ENCODE data around the gene C1orf105. TPM values are rescaled to one million over a fixed set of nuclear protein-coding genes. Genes with fewer than 3 reads are reported as not detected.
"Not testable (repeated sequence)": the region's sequence is repeated elsewhere in the genome, so short reads cannot be mapped to it uniquely, and the experiment has no call there.

The C1orf105 gene
- total RNA-seq, 4 donors from 2014 or later = not detected

- Histone ChIP-seq H3K9me3 (no peaks in the 10 kb centered on the region), H3K36me3 (no peaks in the 10 kb centered on the region), H3K27me3 (no peaks in the 10 kb centered on the region), H3K4me3 (no peak overlapping the region), H3K4me1 (peaks cover 0 to 19% (median 3%) of the 10 kb centered on the region in 3 donors), H3K27ac (no peak overlapping the region)
- DNase-seq = no peak
- WGBS, 2 donors = 93 to 98% methylated on average over 3 of the region's 3 CpGs
- TF ChIP-seq CTCF (IDR thresholded peaks at IDR 0.05) (no peak), POLR2A (IDR thresholded peaks at IDR 0.05) (no peak)
- intact Hi-C loops (cut with DNase I) = no loop called here
These were observed 67.9 kb downstream of the C1orf105 start for GRCh38 chr1:172488393-172488792.

- no peaks in the 10 kb centered on the region for H3K27me3 ChIP-seq
- DNase-seq = no peak
- no peak overlapping the region for H3K4me3 ChIP-seq
- intact Hi-C loops (cut with DNase I) = no loop called here
- no peaks in the 10 kb centered on the region for H3K36me3 ChIP-seq
- 71 to 78% methylated on average over 3 of the region's 3 CpGs for WGBS, 2 donors
- peaks cover 0 to 5% (median 0%) of the 10 kb centered on the region in 3 donors for H3K4me1 ChIP-seq
- no peaks in the 10 kb centered on the region for H3K9me3 ChIP-seq
- TF ChIP-seq POLR2A (IDR thresholded peaks at IDR 0.05) (no peak), CTCF (IDR thresholded peaks at IDR 0.05) (no peak)
- H3K27ac ChIP-seq = no peak overlapping the region
These were observed 69.4 kb downstream of the C1orf105 start for GRCh38 chr1:172489847-172490246.

- 85 to 91% methylated on average over 1 of the region's 1 CpG for WGBS, 2 donors
- H3K36me3 ChIP-seq = no peaks in the 10 kb centered on the region
- no peaks in the 10 kb centered on the region for H3K27me3 ChIP-seq
- no peak overlapping the region for H3K4me3 ChIP-seq
- H3K9me3 ChIP-seq = no peaks in the 10 kb centered on the region
- intact Hi-C loops (cut with DNase I) = no loop called here
- H3K27ac ChIP-seq = no peak overlapping the region
- TF ChIP-seq CTCF (IDR thresholded peaks at IDR 0.05) (no peak), POLR2A (IDR thresholded peaks at IDR 0.05) (no peak)
- no peak for DNase-seq
- peaks cover 4 to 16% (median 5%) of the 10 kb centered on the region in 3 donors for H3K4me1 ChIP-seq
These were observed 71.9 kb downstream of the C1orf105 start for GRCh38 chr1:172492421-172492820.

- no peaks in the 10 kb centered on the region for H3K9me3 ChIP-seq
- no peak for DNase-seq
- intact Hi-C loops (cut with DNase I) = no loop called here
- WGBS, 2 donors = 83 to 93% methylated on average over 2 of the region's 2 CpGs
- H3K36me3 ChIP-seq = no peaks in the 10 kb centered on the region
- H3K27ac ChIP-seq = no peak overlapping the region
- TF ChIP-seq POLR2A (IDR thresholded peaks at IDR 0.05) (no peak), CTCF (IDR thresholded peaks at IDR 0.05) (no peak)
- peaks cover 5 to 34% (median 9%) of the 10 kb centered on the region in 3 donors for H3K4me1 ChIP-seq
- H3K27me3 ChIP-seq = no peaks in the 10 kb centered on the region
- H3K4me3 ChIP-seq = no peak overlapping the region
These were observed 73.7 kb downstream of the C1orf105 start for GRCh38 chr1:172494166-172494565.

- H3K4me3 ChIP-seq; H3K27me3 ChIP-seq; intact Hi-C loops (cut with DNase I); DNase-seq; H3K36me3 ChIP-seq; H3K9me3 ChIP-seq: not testable (repeated sequence)
- H3K4me1 ChIP-seq = peaks cover 8 to 53% (median 9%) of the 10 kb centered on the region in 3 donors
- peak overlapping the region in 2 of 4 donors; percentile 38 to 58 for H3K27ac ChIP-seq
- 82 to 92% methylated on average over 5 of the region's 5 CpGs for WGBS, 2 donors
These were observed 75.6 kb downstream of the C1orf105 start for GRCh38 chr1:172496127-172496526.

GRCh38 chr1:172496678-172497077, 76.2 kb downstream of the C1orf105 start:
- WGBS, 2 donors = 16 to 33% methylated on average over 1 of the region's 1 CpG
- no peak for DNase-seq
- no peaks in the 10 kb centered on the region for H3K27me3 ChIP-seq
- H3K9me3 ChIP-seq = no peaks in the 10 kb centered on the region
- intact Hi-C loops (cut with DNase I) = no loop called here
- H3K36me3 ChIP-seq = no peaks in the 10 kb centered on the region
- TF ChIP-seq CTCF (IDR thresholded peaks at IDR 0.05) (no peak), POLR2A (IDR thresholded peaks at IDR 0.05) (no peak)
- H3K4me3 ChIP-seq = no peak overlapping the region
- H3K4me1 ChIP-seq = peaks cover 8 to 54% (median 9%) of the 10 kb centered on the region in 3 donors
- peak overlapping the region in 2 of 4 donors; percentile 38 to 58 for H3K27ac ChIP-seq

Data from esophagus squamous epithelium (tissue), 5 donors.